ENCODE data around the gene SYNC.
"Not testable (repeated sequence)": the region's sequence is repeated elsewhere in the genome, so short reads cannot be mapped to it uniquely, and the experiment has no call there.

The SYNC gene

DNA sequence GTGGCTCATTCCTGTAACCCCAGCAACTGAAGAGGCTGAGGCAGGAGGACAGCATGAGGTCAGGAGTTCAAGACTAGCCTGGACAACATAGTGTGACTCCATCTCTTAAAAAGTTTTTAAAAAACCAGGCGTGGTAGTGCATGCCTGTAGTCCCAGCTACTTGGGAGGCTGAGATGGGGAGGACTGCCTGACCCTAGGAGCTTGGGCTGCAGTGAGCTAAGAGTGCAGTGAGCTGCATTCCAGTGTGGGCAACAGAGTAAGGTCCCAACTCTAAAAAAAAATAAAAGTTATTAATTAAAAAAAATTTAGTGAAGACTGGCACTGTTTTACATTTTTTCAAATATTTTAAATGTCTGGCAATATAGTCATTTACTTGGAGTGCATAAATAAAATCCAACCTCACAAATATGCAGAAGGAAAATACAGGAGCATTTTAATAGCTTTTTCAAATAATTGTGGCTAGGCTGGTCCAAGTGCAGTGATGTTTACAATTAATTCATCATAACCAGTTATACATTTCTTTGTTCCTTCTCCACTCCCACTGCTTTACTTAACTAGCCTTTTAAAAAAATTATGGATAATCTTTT, 63.0 kb downstream of the SYNC start:
- DNase-seq: no peak

DNA sequence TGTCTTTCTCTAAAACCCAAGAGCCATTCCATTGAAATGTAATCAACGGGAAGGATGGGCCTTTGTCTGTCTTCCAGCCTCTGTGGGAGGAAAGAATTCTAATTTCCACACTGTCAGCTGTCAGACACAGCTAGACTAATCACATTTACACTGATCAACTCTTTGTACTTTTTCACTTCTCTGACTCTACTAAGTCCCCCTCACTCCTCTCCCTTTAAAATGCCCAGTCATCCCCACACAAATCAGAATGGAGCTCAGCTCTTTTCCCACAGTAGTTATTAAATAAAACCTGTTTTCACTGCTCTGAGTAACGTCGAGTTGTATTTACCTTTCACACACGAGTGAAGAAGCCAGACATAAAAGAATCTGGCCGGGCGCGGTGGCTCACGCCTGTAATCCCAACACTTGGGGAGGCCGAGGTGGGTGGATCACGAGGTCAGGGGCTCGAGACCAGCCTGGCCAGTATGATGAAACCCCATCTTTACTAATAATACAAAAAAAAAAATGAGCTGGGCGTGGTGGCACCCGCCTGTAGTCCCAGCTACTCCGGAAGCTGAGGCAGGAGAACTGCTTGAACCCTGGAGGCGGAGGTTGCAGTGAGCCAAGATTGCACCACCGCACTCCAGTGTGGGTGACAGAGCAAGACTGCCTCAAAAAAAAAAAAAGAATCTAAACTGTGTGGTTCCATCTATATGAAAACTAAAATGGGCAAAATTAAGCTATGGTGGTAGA, 65.5 kb downstream of the SYNC start:
- no peak for DNase-seq

DNA sequence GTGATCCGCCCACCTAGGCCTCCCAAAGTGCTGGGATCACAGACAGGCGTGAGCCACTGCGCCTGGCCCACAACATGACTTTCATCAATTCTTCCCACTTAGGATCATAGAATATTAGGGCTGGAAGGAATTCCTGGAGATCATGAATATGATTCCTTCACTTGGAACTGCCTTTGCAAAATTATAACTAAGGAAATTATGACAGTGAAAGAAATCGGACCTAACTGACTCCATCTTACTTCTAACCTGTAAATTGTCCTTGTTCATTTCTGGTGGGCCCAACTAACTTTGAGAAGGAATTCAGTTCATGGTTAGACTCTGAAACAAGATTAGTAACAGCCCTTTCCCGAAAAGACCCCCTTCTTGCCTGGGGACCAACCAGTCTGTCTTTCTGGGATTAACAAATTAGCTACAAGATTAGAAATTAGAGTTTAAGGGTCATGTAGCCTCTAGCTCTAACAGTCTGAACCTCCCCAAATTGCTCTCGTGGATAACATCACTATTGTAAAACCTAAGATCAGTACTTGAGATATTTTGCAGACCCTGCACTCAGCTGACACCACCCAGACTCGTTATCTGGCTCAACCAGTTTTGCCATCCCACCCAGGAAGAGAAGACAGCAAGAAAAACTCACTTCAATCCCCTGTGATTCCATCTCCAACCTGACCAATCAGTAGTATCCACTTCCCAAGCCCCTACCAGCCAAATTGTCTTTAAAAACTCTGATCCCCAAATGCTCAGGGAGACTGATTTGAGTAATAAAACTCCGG, 66.9 kb downstream of the SYNC start:
- no peak for DNase-seq

DNA sequence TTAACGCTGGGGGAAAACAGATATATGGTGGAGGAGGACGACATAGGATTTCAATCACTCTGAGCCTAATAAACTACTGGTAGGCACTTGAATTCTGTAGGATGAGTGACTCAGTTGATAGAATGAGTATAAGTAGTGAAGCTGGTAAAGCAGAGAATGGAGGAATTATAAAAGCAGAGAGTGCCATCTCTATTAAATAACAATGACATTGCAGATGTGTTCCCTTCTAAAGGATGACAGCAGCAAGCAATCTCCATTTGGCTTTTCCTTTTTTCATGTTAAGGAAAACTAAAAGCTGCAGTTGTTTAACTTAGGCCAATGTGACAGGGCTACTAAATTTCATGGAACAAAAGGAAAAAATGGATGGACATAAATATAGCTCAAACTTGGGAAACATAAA, 69.7 kb downstream of the SYNC start:
- no peak for DNase-seq

DNA sequence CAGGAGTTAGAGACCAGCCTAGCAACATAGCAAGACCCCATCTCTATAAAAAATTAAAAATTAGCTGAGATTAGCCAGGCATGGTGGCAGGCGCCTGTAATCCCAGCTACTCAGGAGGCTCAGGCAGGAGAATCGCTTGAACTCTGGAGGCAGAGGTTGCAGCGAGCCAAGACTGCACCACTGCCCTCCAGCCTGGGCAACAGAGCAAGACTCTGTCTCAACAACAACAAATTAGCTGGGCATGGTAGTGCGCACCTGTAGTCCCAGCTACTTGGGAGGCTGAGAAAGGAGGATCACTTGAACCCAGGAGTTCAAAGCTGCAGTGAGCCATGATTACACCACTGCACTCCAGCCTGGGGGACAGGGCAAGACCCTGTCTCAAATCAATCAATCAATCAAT, 72.4 kb downstream of the SYNC start:
- not testable (repeated sequence) for DNase-seq

All from NCI-H1930 (cell line).